CD1c-positive myeloid dendritic cell (primary cell): ENCODE results near the gene HECTD4.
A peak's percentile ranks its signal among the peaks of the same experiment; 100 is the strongest.
"Not testable (repeated sequence)": the region's sequence is repeated elsewhere in the genome, so short reads cannot be mapped to it uniquely, and the experiment has no call there.

ENCODE experiments used
- DNase-seq: peaks from one replicate; pipeline ENCODE4 v3.0.0-alpha.2; 2016; ENCODE audit errors: extremely low spot score

The HECTD4 gene, protein sequence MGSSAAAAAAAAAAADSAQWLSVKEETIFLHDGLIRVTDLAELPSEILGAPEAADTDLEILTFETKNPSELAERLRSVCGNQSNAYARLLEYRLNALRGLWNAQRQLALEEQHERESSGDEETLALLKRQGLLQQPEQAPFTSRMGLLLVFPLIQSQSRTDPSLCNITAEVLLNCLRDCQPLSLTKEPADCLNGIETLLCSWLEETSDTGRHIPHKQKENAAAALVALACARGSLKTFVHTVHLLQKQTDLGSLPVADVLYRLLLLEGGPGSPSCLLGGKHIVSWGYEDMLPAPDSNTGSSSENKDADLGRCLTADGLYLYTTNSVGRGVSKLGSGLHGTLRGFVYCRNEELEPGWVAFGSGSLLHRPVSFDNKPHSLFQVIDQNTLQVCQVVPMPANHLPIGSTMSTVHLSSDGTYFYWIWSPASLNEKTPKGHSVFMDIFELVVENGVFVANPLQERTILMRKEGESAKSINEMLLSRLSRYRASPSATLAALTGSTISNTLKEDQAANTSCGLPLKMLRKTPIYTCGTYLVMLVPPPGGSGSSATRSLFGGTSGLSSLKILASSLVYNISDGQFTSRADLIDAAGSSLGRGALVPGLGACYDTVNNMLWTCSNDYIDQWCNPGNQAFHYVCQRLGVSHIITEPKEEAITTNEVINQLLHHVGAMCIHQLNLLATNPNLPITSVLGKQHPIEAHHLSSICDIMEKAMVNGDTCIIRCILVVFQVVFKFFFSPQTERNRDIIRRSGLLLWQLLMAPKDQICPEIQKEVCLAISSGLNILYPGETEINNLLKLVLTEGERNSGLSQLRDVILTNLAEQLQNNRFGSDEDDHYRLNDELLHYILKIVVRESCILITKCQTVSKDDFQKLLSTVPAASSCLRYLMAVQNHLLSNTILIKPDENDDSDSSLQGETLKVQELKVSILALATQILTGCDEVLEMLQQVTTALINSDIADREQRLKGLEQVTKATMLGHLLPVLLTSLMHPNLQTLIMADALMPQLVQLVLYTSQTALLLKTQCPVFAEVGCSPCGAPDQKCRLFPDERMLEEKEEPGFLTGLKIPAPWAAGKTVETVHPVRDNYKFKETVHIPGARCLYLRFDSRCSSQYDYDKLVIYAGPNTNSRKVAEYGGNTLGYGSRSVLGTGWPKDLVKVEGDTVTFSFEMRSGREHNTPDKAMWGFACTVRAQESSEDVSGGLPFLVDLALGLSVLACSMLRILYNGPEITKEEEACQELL (N-terminal part only)

DNA sequence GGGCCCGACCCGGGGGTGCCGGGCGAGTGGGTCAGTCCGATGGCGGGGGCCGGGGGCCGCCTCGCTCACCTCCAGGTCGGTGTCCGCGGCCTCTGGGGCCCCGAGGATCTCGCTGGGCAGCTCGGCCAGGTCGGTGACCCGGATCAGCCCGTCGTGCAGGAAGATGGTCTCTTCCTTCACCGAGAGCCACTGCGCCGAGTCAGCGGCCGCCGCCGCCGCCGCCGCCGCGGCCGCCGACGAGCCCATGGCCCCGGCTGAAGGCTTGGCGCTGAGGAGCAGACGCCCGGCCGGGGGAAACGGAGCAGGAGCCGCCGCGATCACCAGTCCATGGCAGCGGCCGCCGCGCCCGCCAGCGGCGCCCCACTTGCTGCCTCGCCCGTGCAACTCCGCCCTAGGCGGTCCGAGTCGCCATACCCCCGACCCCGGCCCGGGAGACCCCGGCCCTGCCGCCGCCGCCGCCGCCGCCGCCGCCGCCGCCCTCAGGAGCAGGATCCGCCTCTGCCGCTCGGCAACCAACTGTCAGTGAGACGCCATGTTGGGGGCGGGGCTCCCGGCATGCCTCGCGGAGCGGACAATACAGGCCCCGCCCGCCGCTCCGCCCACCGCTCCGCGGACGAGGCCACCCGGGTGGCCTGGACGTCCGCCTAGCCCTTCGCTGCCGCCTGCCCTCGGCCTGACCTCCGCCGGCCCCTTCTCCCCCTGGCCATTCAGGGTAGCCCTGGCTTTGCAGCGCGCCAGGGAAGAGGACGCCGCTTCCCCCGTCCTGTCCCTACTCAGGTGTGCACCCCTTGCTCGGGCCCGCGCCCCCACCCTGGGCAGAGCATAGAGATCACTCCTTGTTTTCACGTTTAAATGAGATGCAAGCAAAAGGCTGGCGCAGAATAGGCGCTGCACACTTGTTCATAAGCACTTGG is at the start of gene HECTD4:
Gene HECTD4, minus strand, starts transcription at position 549 of the 914 bp plus-strand sequence. Its CDS starts 303 bp downstream, at position 246.
- DNase-seq, result peak; percentile 97

DNA sequence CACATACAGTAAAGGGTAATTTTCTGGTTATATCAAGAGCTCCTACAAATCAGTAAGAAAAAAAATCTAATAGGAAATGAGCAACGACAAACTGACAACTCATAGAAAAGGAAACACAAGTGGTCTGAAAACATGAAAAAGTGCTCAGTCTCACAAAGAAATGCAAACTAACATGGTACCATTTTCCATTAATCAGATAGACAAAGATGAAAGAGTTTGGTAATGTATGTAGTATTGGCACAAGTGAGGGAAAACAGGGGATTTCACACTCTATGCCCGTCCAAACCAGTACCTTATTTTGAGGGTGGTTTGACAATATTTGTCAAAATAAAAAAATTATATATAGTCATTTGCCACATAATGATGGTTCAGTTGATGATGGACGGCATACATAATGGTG is 49.7 kb upstream of the HECTD4 start:
- DNase-seq, result no peak

DNA sequence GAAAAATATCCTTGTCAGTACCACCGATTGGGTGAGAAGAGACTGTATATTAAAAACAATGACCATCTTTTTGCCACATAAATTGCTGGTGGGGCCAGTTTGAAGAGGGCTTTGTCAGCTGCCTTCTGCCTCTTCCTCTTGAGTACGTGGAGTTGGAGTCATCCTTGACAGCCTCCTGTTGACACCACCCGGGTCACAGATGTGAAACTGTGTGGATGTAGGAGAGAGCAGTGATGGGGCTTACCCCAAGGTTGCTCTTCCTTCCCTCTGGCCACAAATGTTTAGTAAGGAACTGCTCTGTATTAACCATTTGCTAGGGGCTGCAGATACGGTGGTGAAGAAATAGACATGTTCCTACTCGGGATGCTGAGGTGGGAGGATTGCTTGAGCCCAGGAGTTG is 48.7 kb upstream of the HECTD4 start:
- DNase-seq, result no peak

DNA sequence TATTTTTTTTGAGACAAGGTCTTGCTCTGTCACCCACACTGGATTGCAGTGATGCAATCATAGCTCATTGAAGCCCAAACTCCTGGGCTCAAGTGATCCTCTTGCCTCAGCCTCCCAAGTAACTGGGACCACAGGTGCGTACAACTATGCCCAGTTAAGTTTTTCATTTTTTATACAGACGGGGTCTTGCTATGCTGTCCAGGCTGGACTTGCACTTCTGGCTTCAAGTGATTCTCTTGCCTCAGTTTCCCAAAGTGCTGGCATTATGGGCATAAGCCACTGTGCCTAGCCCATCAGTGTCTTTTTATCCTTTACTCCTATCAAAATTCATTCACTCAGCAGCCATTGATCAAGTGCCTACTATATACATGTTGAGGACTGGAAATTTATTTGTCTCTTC is 45.5 kb upstream of the HECTD4 start:
- DNase-seq, result no peak

DNA sequence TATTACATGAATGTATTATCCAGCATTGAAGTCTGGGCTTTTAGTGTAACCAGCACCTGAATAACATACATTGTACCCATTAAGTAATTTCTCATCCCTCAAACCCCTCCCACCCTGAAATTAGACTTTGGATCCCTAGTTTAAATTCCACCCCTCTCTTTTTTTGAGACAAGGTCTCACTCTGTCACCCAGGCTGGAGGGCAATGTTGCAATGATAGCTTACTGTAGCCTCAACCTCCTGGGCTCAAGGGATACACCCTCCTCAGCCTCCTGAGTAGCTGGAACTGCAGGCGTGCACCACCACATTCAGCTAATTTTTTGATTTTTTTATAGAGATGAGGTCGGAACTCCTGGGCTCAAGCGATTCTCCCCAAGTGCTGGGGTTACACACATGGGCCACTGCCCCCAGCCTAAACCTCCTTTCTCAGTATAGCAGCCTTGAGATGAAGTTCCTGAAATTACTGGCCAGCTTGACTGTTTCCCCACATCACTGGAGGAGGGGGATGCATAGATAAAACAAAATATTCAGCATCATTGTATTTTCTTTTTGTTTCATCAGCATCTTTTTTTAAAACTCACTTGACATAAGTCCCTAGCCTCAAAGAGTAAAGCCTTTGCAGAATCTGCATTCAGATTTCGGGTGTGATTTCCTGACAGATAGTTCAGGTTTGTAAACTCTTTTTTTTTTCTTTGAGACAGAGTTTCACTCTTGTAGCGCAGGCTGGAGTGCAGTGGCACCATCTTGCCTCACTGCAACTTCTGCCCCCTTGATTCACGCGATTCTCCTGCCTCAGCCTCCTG is 43.6 kb upstream of the HECTD4 start:
- no peak for DNase-seq

DNA sequence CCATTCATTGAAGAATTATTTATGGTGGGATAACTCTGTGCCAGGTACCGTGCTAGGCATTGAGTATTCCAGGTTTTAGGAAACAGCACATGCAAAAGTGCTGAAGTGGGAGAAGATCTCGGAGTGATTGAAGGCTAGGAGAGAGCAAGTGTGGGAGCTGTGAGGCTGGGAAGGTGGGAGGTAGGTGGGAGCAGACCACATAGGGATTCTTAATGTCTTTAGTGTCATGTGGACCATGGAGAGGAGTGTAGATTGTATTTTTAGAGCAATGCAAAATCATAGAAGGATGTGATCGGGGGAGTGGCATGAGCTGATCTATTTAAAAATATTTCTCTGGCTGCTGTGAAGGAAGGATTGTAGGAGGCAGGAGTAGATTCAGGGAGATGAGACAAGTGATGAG is 41.9 kb upstream of the HECTD4 start:
- no peak for DNase-seq

DNA sequence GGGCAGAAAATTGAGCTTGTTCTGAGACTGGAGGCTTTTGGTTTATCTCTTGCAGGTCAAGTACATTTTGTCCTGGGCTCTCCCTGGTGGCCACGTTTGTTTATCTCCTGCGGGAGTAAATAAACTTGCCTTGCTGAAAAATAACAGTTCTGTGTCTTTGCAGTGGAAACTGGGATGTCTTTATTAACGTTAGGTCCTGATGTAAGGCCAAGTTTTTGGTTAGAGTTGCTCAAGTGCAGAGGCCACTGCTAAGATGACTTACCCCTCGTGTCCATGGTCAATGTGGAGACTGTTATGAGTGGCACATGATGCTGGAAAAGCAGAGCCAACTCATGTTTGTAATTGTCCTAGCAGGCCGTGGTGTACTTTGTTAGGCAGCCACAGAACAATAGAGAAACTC is 40.3 kb upstream of the HECTD4 start:
- no peak for DNase-seq

DNA sequence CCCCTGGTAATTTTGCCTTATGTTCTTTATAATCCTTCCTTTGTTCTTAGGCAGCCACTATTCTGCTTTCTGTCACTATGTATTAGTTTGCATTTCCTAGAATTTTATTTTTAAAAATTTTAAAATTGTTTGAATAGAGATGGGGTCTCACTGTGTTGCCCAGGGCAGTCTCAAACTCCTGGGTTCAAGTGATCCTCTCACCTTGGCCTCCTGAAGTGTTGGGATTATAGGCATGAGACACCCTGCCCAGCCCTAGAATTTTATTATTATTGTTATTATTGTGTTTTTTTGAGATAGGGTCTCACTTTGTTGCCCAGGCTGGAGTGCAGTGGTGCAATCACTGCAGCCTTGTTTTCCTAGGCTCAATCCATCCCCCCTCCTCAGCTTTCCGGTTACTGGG is 39.1 kb upstream of the HECTD4 start:
- DNase-seq, result no peak

DNA sequence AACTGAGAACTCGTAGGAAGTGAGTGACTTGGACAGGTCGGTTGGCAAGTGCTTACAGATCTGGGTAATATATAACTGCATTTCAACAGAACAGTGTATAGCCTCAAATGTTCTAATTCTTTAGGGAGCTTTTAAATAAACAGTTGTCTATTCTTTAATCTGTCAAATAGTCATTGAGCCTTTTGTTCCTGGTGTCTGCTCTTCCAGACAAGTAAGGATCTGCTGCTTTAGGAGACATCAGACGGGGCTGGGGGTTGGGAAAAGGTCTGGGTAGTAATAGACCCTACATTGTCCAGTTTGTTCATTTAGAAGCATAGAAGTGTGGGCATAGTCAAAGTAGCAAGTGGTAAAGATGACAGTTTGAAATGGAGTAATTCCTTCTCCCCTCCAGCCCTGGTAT is 38.5 kb upstream of the HECTD4 start:
- DNase-seq, result no peak

DNA sequence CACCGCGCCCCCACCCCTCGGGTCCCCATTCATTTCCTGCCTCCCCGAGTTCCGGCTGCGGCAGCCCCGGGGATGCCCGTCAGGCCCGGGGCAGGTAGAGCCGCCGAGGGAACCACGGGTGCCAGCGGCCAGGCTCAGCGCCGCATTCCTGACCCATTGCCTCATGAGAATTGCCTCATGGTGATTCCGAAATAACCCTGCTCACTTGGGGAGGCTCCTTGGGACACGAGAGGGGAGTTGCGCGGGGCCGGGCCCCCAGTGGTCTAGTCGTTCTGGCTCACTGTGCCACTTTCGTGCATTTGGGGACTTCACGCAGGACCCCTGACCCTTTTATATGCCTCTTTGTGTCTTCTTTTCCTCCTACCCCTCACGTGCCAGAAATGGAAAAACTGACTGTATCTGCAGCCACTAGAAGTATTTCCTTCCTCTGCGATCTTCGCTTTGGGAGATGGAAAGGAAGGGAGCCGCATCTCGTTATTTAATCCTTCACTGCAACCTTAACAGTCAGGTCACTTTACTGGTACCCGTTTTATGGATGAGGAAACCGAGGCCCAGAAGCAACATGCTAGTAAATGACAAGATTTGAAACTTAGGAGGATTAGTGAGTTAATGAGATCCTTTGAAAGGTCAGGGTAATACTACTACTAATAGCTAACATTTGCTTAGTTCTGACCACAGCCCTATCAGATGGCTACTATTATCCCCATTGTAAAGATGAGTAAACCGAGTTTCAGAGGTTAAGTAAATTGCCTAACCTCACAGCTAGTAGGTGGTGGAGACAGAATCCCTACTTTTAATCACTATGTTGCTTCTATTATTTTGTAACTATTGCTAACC is 37.3 kb upstream of the HECTD4 start:
- peak; percentile 58 for DNase-seq

DNA sequence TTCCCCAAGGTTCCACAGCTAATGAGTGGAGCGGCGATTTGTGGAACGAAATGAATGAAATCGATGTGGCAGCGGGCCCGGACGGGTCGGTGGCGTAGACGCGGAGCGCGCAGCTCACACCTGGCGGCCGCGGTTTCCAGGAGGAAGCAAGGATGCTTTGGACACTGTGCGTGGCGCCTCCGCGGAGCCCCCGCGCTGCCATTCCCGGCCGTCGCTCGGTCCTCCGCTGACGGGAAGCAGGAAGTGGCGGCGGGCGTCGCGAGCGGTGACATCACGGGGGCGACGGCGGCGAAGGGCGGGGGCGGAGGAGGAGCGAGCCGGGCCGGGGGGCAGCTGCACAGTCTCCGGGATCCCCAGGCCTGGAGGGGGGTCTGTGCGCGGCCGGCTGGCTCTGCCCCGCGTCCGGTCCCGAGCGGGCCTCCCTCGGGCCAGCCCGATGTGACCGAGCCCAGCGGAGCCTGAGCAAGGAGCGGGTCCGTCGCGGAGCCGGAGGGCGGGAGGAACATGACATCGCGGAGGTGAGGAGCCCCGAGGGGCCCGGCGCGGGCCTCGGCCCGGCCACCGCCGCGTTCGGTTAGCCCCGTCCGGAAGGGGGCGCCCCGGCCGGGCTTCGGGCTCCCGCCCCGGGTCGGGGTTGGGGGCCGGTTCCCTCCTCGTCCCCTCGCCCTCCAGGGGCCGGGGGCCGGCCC is 36.5 kb upstream of the HECTD4 start, which contains the start of gene PTPN11:
Gene PTPN11, plus strand, starts transcription at position 340 of the 689 bp plus-strand sequence. Its CDS starts 165 bp downstream, at position 505.
- DNase-seq, result peak; percentile 92

DNA sequence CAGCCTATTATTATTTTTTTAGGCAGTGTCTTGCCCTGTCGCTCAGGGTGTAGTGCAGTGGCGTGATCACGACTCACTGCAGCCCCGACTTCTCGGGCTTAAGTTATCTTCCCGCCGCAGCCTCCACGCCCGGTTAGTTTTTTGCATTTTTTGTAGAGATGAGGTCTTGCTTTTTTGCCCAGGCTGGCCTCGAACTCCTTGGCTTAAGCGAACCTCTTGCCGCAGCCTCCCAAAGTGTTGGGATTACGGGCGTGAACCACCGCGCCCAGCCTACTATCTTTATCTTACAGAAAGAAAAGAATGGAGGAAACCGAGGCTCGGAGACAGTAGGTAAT is 36.0 kb upstream of the HECTD4 start:
- no peak for DNase-seq

DNA sequence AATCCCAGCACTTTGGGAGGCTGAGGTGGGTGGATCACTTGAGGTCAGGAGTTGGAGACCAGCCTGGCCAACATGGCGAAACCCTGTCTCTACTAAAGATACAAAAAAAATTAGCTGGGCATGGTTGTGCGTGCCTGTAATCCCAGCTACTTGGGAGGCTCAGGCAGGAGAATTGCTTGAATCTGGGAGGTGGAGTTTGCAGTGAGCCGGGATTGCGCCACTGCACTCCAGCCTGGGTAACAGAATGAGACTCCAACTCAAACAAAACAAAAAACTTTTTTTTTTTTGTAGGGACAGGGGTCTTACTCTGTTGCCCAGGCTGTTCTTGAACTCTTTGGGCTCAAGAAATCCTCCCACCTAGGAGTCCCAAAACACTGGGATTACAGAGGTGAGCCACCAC is 33.2 kb upstream of the HECTD4 start:
- DNase-seq, result not testable (repeated sequence)

DNA sequence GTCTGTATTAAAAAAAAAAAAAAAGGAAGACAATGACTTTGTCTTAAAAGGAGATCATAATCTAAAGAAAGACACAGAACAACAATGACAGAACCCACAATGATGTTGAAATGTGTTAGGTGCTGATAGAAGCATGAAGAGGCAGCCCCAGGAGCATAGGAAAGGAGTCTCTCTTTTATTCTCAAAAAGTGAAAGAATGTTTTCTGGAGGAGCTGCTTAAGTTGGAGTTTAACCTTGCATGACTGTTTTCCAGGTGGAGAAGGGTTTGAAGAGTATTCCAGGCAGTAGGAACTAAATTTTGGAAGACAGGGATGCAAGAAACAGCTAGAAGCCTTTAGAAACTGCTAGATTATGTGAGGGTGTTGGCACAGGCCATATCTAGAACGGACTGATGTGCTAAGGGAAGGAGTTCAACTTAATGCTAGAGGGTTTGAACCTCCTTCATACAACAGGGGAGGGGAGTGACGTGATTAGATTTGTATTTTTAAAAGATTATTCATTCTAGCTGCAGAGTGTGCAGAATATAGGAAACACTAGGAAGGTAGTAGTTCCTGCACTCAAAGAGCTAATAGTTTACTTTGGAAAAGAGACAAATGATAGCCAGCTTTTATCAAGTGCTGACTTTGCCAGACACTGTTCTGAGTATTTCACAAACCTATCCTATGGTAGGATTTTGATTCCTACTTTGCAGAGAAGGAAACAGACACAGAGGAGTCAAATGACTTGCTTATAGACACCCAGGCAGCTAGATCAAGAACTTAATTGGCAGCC is 31.8 kb upstream of the HECTD4 start:
- no peak for DNase-seq

DNA sequence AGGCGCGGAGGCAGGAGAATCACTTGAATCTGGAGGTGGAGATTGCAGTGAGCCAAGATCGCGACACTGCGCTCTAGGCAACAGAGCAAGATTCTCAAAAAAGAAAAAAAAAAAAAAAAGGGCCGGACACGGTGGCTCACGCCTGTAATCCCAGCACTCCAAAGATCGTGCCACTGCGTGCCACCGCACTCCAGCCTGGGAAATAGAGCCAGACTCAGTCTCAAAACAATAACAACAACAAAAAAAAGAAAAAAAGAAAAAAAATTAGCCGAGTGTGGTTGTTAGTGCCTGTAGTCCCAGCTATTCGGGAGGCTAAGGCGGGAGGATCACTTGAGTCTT is 27.6 kb upstream of the HECTD4 start:
- no peak for DNase-seq

DNA sequence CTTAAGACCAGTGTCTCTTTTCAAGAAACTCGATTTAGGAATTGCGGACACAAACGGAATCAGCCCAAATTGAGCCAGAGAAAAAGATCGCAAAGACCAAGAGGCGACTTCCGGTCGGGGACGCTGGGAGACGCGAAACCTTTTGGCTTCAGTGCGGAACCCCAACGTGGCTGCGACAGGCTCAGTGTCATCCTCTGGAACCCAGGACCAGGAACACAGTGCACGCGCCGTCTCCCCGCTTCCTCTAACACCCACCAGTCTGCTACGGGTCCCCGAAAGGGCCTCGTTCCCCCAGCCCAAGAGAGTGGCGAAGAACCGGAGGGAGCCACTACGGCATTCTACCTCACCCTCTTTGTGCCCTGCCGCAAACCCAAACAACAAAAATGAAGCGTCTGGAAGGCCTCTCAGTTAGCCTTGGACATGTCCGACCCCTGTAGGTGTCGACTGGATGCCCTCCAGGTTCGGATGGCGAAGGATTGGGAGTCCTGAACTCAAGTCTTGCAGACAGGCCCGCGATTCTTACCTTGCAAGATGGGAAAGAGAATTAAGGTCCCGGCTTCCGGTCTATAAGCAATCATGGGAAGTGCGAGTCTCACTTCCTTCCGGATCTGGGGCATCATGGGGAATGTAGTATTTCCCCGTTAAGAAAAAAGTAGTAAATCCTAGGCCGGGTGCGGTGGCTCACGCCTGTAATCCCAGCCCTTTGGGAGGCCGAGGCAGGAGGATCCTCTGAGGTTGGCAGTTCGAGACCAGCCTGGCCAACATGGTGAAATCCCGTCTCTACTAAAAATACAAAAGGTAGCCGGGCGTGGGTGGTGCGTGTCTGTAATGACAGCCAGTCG is 27.1 kb upstream of the HECTD4 start, which contains the start of gene RPL6:
Gene RPL6, minus strand, starts transcription at position 542 of the 842 bp plus-strand sequence. CDS start 949 bp downstream, outside the sequence.
- DNase-seq, result peak; percentile 92

DNA sequence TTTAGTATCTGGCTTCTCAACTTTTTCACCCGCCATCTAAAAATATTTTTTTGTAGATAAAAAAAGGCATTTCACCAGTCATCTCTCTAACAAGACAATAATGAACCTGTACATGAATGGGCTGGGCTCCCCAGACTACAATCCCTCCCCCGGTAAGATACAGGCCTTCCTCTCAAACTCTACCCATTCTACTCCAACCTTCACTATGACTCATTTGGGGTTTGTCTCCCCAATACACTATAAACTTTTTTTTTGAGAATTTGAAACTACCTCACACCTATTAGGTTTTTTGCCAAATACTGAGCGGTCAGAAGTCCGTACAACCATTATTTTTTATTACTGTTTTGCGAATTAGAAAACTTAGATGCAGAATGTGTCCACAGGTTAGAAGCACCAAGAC is 26.4 kb upstream of the HECTD4 start:
- peak; percentile 6 for DNase-seq
